ENCODE data around the gene CEACAM6. TPM values are rescaled to one million over a fixed set of nuclear protein-coding genes. Genes with fewer than 3 reads are reported as not detected.

The CEACAM6 gene
- total and polyA plus RNA-seq, 2 experiments from 2014 or later, result not detected

DNA sequence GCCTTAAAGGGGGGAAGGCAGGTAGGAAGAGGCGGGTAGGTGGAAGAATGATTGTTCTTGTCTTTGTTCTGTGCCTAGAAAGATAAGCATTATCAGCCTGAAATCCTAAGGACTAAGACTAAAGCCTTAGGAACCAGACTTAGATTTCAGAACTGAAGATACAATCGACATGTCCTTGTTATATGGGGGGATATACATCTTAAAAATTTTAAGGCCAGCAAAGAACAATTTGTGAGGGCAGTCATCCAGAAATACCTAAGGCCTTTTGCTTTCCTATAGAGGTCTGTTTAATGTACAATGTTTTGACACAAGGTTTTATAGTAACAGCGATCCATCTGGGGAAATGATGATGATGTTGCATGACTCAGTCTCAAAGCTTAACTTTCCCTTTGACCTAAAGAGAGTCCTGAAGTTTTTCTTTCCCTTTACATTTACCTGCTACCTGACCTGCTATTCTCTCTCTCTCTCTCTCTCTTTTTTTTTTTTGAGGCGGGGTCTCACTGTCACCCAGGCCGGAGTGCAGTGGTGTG, 20.2 kb upstream of the CEACAM6 start:
- H3K79me2 ChIP-seq (replicated peaks; ENCODE audit: insufficient read depth), result no peaks in the 10 kb centered on the region
- H3K9me3 Mint-ChIP-seq, result no peaks in the 10 kb centered on the region
- no peaks in the 10 kb centered on the region for H3F3A ChIP-seq (replicated peaks; ENCODE audit: low read depth)
- H3K4me2 ChIP-seq, result no peak overlapping the region
- no peak overlapping the region for H3K4me3 ChIP-seq
- no peaks in the 10 kb centered on the region for H3K9me2 ChIP-seq (ENCODE audit: insufficient read depth)
- no peak overlapping the region for H3K27ac ChIP-seq (ENCODE audit: low read depth)
- no peaks in the 10 kb centered on the region for H3K36me3 ChIP-seq (ENCODE audit: insufficient read depth)
- ATAC-seq (no peak), DNase-seq (ENCODE audit: low spot score) (no peak)
- no peak overlapping the region for H3K27ac Mint-ChIP-seq
- no peak overlapping the region for H2AFZ ChIP-seq
- no peaks in the 10 kb centered on the region for H3K4me1 Mint-ChIP-seq
- no peak overlapping the region for H3K4me3 Mint-ChIP-seq
- no peaks in the 10 kb centered on the region for H4K20me1 ChIP-seq (replicated peaks; ENCODE audit: insufficient read depth)
- no peaks in the 10 kb centered on the region for H3K27me3 ChIP-seq (ENCODE audit: insufficient read depth)
- H3K27me3 Mint-ChIP-seq (ENCODE audit: insufficient read depth, low read depth, poor library complexity), result no peaks in the 10 kb centered on the region
- TF ChIP-seq, protein P1, sequence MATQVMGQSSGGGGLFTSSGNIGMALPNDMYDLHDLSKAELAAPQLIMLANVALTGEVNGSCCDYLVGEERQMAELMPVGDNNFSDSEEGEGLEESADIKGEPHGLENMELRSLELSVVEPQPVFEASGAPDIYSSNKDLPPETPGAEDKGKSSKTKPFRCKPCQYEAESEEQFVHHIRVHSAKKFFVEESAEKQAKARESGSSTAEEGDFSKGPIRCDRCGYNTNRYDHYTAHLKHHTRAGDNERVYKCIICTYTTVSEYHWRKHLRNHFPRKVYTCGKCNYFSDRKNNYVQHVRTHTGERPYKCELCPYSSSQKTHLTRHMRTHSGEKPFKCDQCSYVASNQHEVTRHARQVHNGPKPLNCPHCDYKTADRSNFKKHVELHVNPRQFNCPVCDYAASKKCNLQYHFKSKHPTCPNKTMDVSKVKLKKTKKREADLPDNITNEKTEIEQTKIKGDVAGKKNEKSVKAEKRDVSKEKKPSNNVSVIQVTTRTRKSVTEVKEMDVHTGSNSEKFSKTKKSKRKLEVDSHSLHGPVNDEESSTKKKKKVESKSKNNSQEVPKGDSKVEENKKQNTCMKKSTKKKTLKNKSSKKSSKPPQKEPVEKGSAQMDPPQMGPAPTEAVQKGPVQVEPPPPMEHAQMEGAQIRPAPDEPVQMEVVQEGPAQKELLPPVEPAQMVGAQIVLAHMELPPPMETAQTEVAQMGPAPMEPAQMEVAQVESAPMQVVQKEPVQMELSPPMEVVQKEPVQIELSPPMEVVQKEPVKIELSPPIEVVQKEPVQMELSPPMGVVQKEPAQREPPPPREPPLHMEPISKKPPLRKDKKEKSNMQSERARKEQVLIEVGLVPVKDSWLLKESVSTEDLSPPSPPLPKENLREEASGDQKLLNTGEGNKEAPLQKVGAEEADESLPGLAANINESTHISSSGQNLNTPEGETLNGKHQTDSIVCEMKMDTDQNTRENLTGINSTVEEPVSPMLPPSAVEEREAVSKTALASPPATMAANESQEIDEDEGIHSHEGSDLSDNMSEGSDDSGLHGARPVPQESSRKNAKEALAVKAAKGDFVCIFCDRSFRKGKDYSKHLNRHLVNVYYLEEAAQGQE (IDR thresholded peaks at IDR 0.05; ENCODE audit: unreplicated experiment), result no peak
- TF ChIP-seq, protein P2, sequence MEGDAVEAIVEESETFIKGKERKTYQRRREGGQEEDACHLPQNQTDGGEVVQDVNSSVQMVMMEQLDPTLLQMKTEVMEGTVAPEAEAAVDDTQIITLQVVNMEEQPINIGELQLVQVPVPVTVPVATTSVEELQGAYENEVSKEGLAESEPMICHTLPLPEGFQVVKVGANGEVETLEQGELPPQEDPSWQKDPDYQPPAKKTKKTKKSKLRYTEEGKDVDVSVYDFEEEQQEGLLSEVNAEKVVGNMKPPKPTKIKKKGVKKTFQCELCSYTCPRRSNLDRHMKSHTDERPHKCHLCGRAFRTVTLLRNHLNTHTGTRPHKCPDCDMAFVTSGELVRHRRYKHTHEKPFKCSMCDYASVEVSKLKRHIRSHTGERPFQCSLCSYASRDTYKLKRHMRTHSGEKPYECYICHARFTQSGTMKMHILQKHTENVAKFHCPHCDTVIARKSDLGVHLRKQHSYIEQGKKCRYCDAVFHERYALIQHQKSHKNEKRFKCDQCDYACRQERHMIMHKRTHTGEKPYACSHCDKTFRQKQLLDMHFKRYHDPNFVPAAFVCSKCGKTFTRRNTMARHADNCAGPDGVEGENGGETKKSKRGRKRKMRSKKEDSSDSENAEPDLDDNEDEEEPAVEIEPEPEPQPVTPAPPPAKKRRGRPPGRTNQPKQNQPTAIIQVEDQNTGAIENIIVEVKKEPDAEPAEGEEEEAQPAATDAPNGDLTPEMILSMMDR (conservative IDR thresholded peaks at IDR 0.05; ENCODE audit: low read depth in 2 of 2), result no peak
- TF ChIP-seq, protein P3, sequence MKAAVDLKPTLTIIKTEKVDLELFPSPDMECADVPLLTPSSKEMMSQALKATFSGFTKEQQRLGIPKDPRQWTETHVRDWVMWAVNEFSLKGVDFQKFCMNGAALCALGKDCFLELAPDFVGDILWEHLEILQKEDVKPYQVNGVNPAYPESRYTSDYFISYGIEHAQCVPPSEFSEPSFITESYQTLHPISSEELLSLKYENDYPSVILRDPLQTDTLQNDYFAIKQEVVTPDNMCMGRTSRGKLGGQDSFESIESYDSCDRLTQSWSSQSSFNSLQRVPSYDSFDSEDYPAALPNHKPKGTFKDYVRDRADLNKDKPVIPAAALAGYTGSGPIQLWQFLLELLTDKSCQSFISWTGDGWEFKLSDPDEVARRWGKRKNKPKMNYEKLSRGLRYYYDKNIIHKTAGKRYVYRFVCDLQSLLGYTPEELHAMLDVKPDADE (IDR thresholded peaks at IDR 0.05), result no peak
- TF ChIP-seq EZH2phosphoT487 (IDR thresholded peaks at IDR 0.05; ENCODE audit: unreplicated experiment) (no peak), JUNB (IDR thresholded peaks at IDR 0.05; ENCODE audit: unreplicated experiment) (no peak), CREB1 (CRISPR knock-in tag; IDR thresholded peaks at IDR 0.05; ENCODE audit: low read depth) (no peak), NANOG (IDR thresholded peaks at IDR 0.05; ENCODE audit: borderline replicate concordance) (no peak), ZNF114 (CRISPR knock-in tag; IDR thresholded peaks at IDR 0.05) (no peak), POLR2AphosphoS5 (IDR thresholded peaks at IDR 0.05; ENCODE audit: low read depth) (no peak), EZH2 (IDR thresholded peaks at IDR 0.05; ENCODE audit: low read depth, unreplicated experiment) (no peak), ZNF331 (CRISPR knock-in tag; IDR thresholded peaks at IDR 0.05; ENCODE audit: low read depth) (no peak), STAT1 (IDR thresholded peaks at IDR 0.05; ENCODE audit: unreplicated experiment) (no peak)
- TF ChIP-seq, protein P4, sequence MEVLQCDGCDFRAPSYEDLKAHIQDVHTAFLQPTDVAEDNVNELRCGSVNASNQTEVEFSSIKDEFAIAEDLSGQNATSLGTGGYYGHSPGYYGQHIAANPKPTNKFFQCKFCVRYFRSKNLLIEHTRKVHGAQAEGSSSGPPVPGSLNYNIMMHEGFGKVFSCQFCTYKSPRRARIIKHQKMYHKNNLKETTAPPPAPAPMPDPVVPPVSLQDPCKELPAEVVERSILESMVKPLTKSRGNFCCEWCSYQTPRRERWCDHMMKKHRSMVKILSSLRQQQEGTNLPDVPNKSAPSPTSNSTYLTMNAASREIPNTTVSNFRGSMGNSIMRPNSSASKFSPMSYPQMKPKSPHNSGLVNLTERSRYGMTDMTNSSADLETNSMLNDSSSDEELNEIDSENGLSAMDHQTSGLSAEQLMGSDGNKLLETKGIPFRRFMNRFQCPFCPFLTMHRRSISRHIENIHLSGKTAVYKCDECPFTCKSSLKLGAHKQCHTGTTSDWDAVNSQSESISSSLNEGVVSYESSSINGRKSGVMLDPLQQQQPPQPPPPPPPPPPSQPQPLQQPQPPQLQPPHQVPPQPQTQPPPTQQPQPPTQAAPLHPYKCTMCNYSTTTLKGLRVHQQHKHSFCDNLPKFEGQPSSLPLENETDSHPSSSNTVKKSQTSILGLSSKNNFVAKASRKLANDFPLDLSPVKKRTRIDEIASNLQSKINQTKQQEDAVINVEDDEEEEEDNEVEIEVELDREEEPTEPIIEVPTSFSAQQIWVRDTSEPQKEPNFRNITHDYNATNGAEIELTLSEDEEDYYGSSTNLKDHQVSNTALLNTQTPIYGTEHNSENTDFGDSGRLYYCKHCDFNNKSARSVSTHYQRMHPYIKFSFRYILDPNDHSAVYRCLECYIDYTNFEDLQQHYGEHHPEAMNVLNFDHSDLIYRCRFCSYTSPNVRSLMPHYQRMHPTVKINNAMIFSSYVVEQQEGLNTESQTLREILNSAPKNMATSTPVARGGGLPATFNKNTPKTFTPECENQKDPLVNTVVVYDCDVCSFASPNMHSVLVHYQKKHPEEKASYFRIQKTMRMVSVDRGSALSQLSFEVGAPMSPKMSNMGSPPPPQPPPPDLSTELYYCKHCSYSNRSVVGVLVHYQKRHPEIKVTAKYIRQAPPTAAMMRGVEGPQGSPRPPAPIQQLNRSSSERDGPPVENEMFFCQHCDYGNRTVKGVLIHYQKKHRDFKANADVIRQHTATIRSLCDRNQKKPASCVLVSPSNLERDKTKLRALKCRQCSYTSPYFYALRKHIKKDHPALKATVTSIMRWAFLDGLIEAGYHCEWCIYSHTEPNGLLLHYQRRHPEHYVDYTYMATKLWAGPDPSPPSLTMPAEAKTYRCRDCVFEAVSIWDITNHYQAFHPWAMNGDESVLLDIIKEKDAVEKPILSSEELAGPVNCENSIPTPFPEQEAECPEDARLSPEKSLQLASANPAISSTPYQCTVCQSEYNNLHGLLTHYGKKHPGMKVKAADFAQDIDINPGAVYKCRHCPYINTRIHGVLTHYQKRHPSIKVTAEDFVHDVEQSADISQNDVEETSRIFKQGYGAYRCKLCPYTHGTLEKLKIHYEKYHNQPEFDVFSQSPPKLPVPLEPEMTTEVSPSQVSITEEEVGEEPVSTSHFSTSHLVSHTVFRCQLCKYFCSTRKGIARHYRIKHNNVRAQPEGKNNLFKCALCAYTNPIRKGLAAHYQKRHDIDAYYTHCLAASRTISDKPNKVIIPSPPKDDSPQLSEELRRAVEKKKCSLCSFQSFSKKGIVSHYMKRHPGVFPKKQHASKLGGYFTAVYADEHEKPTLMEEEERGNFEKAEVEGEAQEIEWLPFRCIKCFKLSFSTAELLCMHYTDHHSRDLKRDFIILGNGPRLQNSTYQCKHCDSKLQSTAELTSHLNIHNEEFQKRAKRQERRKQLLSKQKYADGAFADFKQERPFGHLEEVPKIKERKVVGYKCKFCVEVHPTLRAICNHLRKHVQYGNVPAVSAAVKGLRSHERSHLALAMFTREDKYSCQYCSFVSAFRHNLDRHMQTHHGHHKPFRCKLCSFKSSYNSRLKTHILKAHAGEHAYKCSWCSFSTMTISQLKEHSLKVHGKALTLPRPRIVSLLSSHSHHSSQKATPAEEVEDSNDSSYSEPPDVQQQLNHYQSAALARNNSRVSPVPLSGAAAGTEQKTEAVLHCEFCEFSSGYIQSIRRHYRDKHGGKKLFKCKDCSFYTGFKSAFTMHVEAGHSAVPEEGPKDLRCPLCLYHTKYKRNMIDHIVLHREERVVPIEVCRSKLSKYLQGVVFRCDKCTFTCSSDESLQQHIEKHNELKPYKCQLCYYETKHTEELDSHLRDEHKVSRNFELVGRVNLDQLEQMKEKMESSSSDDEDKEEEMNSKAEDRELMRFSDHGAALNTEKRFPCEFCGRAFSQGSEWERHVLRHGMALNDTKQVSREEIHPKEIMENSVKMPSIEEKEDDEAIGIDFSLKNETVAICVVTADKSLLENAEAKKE (CRISPR knock-in tag; IDR thresholded peaks at IDR 0.05), result no peak
- H3K4me1 ChIP-seq (ENCODE audit: insufficient read depth), result no peaks in the 10 kb centered on the region
- H3K36me3 Mint-ChIP-seq (ENCODE audit: low read depth), result no peaks in the 10 kb centered on the region

Measured in GM23338 (cell line).